ENCODE results near the gene ADAMTS2. TPM values are rescaled to one million over a fixed set of nuclear protein-coding genes. Genes with fewer than 3 reads are reported as not detected.

The ADAMTS2 gene
- total RNA-seq, 1 experiment from 2014 or later, result 3.9 TPM

- peaks cover 0 to 6% of the 10 kb centered on the region in 2 experiments; a peak in 1 of 4 replicates for H3K4me1 ChIP-seq (ENCODE audit: control insufficient read depth in 1 of 2, insufficient read depth in 2 of 2, low read length in 2 of 2)
- no peak for DNase-seq (ENCODE audit: low read depth, low spot score)
- TF ChIP-seq EZH2 (IDR thresholded peaks at IDR 0.05), result no peak
- H3K9me3 ChIP-seq (ENCODE audit: control insufficient read depth in 1 of 2, insufficient read depth in 1 of 2, low read depth in 1 of 2, low read length in 2 of 2), result no peaks in the 10 kb centered on the region; a peak in 1 of 4 replicates
- H3K79me2 ChIP-seq (ENCODE audit: insufficient read depth, low read length), result no peaks in the 10 kb centered on the region
- no TSS peak for BruUV-seq (replicated peaks)
- ChIA-PET POLR2A (no interaction called here), RAD21 (ENCODE audit: low non-redundant PET in 1 of 2, low total read pairs in 2 of 2, uncharacterized antibody in 2 of 2, unreplicated experiment in 2 of 2) (no interaction called here), CTCF (no interaction called here)
- no peak for ATAC-seq
- H3K27ac ChIP-seq (ENCODE audit: low read depth, low read length), result no peak overlapping the region
- H3K9ac ChIP-seq (ENCODE audit: low read length), result no peak overlapping the region
- H3K36me3 ChIP-seq (ENCODE audit: control insufficient read depth in 1 of 2, insufficient read depth in 2 of 2, low read length in 2 of 2), result no peaks in the 10 kb centered on the region
- H3K9me2 ChIP-seq (ENCODE audit: insufficient read depth), result no peaks in the 10 kb centered on the region
- intact Hi-C loops (cut with micrococcal nuclease), result no loop called here
- H3K4me2 ChIP-seq (ENCODE audit: low read length), result no peak overlapping the region
- H3K4me3 ChIP-seq (replicated peaks in 1 of 2; ENCODE audit: low read depth in 1 of 2, low read length in 2 of 2), result no peak overlapping the region
- no peaks in the 10 kb centered on the region for H4K20me1 ChIP-seq (ENCODE audit: insufficient read depth)
- no peaks in the 10 kb centered on the region for H3K27me3 ChIP-seq (ENCODE audit: insufficient read depth, low read length)
- H2AFZ ChIP-seq (ENCODE audit: low read depth, low read length, poor library complexity, severe bottlenecking), result no peak overlapping the region
Observed at GRCh38 chr5:179120951-179121666, 224.2 kb downstream of the ADAMTS2 start.

GRCh38 chr5:179120421-179120861 is 224.8 kb downstream of the ADAMTS2 start:
- ATAC-seq, result no peak
- TF ChIP-seq ZFX (IDR thresholded peaks at IDR 0.05) (no peak), SIN3A (IDR thresholded peaks at IDR 0.05; ENCODE audit: low read depth) (no peak), RAD21 (IDR thresholded peaks at IDR 0.05; ENCODE audit: low read depth) (no peak), EGR1 (IDR thresholded peaks at IDR 0.05; ENCODE audit: low read depth) (no peak), FOSL1 (IDR thresholded peaks at IDR 0.05; ENCODE audit: low read depth) (no peak), ZBTB33 (IDR thresholded peaks at IDR 0.05; ENCODE audit: extremely low read depth, insufficient replicate concordance, low read length) (no peak), SRF (IDR thresholded peaks at IDR 0.05; ENCODE audit: low read depth) (no peak), CBX3 (IDR thresholded peaks at IDR 0.05; ENCODE audit: low read depth) (no peak), CEBPB (IDR thresholded peaks at IDR 0.05; ENCODE audit: low read depth) (no peak)

More at GRCh38 chr5:179120421-179120861, 224.8 kb downstream of the ADAMTS2 start:
- DNase-seq (ENCODE audit: low read depth, low spot score), result no peak
- intact Hi-C loops (cut with micrococcal nuclease), result no loop called here
- Histone ChIP-seq H3K9ac (ENCODE audit: low read length) (no peak overlapping the region), H3K4me3 (replicated peaks in 1 of 2; ENCODE audit: low read depth in 1 of 2, low read length in 2 of 2) (no peak overlapping the region), H3K9me2 (ENCODE audit: insufficient read depth) (no peaks in the 10 kb centered on the region), H4K20me1 (ENCODE audit: insufficient read depth) (no peaks in the 10 kb centered on the region), H3K79me2 (ENCODE audit: insufficient read depth, low read length) (no peaks in the 10 kb centered on the region), H3K36me3 (ENCODE audit: control insufficient read depth in 1 of 2, insufficient read depth in 2 of 2, low read length in 2 of 2) (no peaks in the 10 kb centered on the region), H3K9me3 (ENCODE audit: control insufficient read depth in 1 of 2, insufficient read depth in 1 of 2, low read depth in 1 of 2, low read length in 2 of 2) (no peaks in the 10 kb centered on the region; a peak in 1 of 4 replicates), H3K27ac (ENCODE audit: low read depth, low read length) (no peak overlapping the region), H3K4me2 (ENCODE audit: low read length) (no peak overlapping the region), H3K27me3 (ENCODE audit: insufficient read depth, low read length) (no peaks in the 10 kb centered on the region), H2AFZ (ENCODE audit: low read depth, low read length, poor library complexity, severe bottlenecking) (no peak overlapping the region), H3K4me1 (ENCODE audit: control insufficient read depth in 1 of 2, insufficient read depth in 2 of 2, low read length in 2 of 2) (peaks cover 0 to 6% of the 10 kb centered on the region in 2 experiments; a peak in 1 of 4 replicates)
- ChIA-PET CTCF (no interaction called here), POLR2A (no interaction called here), RAD21 (ENCODE audit: low non-redundant PET in 1 of 2, low total read pairs in 2 of 2, uncharacterized antibody in 2 of 2, unreplicated experiment in 2 of 2) (no interaction called here)
- BruUV-seq (replicated peaks), result no TSS peak

Data from HCT116 (cell line).